GM06990 (cell line): ENCODE results near the gene TMCC1.

ENCODE experiments used
- DNase-seq: peaks from one replicate; pipeline ENCODE4 v3.0.0-alpha.2; 2011; ENCODE audit not compliant: insufficient read length; ENCODE audit errors: extremely low read depth
- H3K27me3 ChIP-seq: replicated peaks from 2 replicates; pipeline ENCODE4 v1.6.0; 2011; ENCODE audit warnings: low read length; ENCODE audit not compliant: control insufficient read depth, insufficient read depth
- H3K36me3 ChIP-seq: 2 replicates; pipeline ENCODE4 v1.5.1; 2011; ENCODE audit warnings: low read length; ENCODE audit not compliant: control insufficient read depth, insufficient read depth
- H3K4me3 ChIP-seq: replicated peaks from 2 replicates; pipeline ENCODE4 v1.5.1; 2011; ENCODE audit warnings: low read depth, mild to moderate bottlenecking, control low read depth, low read length
- TF ChIP-seq, protein P1 (sequence below): IDR thresholded peaks from 2 replicates; pipeline ENCODE4 v1.5.1; 2011; ENCODE audit warnings: low read length, control low read depth, mild to moderate bottlenecking, inconsistent platforms; ENCODE audit not compliant: insufficient read depth, poor library complexity, severe bottlenecking

TMCC1 gene

DNA sequence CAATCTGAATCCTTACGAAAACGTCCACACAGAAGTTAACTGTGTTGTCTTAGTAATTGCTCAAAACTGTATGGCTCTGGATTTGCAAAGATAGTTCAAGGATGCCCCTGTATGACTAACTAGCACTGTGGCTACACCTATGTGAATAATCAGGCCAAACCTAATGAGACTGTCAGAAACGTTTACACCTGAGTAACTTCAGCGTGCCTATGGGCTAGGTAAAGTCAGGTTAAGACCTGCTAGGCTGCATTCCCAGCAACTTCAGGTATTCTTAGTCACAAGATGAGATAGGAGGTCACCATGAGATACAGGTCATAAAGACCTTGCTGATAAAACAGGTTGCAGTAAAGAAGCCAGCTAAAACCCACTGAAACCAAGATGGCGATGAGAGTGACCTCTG, 199.3 kb downstream of the TMCC1 start:
- TF ChIP-seq, protein P1, sequence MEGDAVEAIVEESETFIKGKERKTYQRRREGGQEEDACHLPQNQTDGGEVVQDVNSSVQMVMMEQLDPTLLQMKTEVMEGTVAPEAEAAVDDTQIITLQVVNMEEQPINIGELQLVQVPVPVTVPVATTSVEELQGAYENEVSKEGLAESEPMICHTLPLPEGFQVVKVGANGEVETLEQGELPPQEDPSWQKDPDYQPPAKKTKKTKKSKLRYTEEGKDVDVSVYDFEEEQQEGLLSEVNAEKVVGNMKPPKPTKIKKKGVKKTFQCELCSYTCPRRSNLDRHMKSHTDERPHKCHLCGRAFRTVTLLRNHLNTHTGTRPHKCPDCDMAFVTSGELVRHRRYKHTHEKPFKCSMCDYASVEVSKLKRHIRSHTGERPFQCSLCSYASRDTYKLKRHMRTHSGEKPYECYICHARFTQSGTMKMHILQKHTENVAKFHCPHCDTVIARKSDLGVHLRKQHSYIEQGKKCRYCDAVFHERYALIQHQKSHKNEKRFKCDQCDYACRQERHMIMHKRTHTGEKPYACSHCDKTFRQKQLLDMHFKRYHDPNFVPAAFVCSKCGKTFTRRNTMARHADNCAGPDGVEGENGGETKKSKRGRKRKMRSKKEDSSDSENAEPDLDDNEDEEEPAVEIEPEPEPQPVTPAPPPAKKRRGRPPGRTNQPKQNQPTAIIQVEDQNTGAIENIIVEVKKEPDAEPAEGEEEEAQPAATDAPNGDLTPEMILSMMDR: no peak
- no peaks in the 10 kb centered on the region for H3K36me3 ChIP-seq
- no peak for DNase-seq

DNA sequence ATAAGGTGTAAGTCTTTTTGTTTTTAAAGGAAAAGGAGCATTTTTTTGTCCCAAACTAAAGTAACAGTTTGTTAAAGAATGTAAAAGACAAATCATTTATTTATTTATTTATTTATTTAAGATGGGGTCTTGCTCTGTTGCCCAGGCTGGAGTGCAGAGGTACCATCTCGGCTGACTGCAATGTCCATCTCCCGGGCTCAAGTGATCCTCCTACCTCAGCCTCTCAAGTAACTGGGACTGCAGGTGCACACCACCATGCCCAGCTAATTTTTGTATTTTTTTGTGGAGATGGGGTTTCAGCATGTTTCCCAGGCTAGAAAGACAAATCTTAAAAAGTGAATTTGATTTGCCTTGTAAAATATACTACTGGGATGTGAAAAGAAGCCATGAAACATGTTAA, 200.8 kb downstream of the TMCC1 start:
- Histone ChIP-seq H3K4me3 (no peak overlapping the region), H3K27me3 (no peaks in the 10 kb centered on the region), H3K36me3 (no peaks in the 10 kb centered on the region)
- TF ChIP-seq, protein P1: no peak
- no peak for DNase-seq

More for the DNA sequence above, 199.3 kb downstream of the TMCC1 start:
- H3K4me3 ChIP-seq: no peak overlapping the region
- H3K27me3 ChIP-seq: no peaks in the 10 kb centered on the region

DNA sequence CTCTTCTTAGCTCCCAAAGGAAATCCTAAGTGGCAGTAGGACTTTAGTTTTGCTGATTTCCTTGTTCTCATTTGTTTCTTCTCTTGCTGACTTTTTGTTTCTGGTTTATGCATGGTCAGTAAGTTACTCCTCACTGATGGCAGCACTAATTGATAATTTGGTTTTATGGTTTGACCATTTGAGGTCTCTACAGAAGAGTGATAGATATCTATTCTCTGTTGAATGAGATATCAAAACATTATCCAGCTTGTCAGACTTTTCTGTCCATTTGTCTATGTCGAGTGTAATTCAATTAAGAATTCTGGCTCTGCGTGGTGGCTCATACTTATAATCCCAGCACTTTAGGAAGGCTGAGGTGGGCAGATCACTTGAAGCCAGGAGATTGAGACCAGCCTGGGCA, 202.5 kb downstream of the TMCC1 start:
- TF ChIP-seq, protein P1: no peak
- DNase-seq: no peak
- no peaks in the 10 kb centered on the region for H3K27me3 ChIP-seq
- no peak overlapping the region for H3K4me3 ChIP-seq
- no peaks in the 10 kb centered on the region for H3K36me3 ChIP-seq

DNA sequence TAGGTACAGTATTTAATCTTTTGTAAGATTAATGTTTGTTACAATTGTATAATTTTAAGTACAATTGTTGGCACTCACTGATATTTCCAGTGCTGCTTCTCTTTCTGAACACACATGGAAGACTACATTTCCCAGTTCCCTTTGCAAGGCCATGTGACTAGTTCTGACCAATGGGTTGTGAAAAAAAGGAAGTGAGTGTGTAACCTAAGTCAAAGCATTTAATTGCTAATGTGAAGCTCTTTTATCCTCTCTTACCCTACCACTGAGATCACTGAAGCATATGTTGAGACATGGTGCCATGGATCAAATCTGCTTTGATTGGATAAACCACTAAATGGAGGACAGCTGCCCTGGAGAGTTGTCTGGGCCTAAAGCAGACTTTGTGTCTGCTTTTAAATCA, 203.1 kb downstream of the TMCC1 start:
- no peaks in the 10 kb centered on the region for H3K36me3 ChIP-seq
- TF ChIP-seq, protein P1: no peak
- H3K4me3 ChIP-seq: no peak overlapping the region
- peak; percentile 44 for DNase-seq
- no peaks in the 10 kb centered on the region for H3K27me3 ChIP-seq

DNA sequence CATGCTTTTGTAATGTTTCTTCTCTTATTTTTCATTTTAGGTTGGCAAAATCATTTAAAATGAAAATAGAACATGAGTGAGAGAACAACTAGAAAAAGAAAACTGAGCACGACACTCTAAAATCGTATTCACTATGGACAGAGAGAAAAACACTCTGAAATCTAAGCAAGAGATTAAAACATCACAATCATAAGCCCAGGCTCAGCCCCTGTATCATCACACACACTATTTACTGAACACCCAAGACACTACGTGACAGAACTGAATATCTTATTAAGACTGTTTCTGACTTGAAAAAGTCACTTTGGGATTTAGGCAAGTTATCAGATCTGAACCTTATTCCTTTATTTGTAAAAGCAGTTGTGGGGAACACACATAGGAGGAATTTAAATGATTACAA, 204.5 kb downstream of the TMCC1 start:
- no peak for DNase-seq
- Histone ChIP-seq H3K36me3 (no peaks in the 10 kb centered on the region), H3K4me3 (no peak overlapping the region), H3K27me3 (no peaks in the 10 kb centered on the region)
- TF ChIP-seq, protein P1: no peak

DNA sequence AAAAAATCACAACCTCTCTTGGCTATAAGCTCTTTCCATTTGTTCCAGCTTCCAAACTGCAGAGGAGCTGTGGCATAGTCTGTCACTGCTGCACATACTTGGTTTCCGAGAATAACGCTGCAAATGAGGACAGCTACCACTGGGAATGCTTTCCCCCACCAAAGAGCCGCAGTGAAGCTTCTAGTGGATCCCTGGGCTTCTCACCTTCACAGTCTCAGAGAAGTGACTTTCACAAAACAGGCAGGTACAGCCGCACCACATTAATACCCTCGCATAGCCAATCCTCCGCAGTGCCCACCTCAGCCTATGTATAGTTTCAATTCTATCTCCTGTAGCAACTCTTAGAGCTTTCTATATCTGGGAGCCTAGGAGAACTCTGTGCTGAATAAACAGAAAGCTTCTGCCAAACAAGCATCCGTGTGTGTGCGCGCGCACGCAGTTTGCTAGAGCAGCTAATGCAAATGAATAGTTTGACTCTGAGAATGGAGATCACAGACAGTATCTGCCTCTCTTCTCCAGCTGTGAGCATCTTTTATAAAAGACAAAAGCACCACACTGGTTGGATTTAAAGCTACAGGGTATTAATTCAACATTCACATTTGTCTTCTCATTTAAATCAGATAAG, 205.1 kb downstream of the TMCC1 start:
- no peak overlapping the region for H3K4me3 ChIP-seq
- H3K27me3 ChIP-seq: no peaks in the 10 kb centered on the region
- TF ChIP-seq, protein P1: no peak
- DNase-seq: no peak
- no peaks in the 10 kb centered on the region for H3K36me3 ChIP-seq
